Smooth muscle cell of trachea (primary cell): ENCODE measurements around the gene PF4V1. TPM values are rescaled to one million over a fixed set of nuclear protein-coding genes. Genes with fewer than 3 reads are reported as not detected.

Experiments used
- total RNA-seq: library from RNA; depleted of rRNA; stranded (reverse); fragments of >200 nt; gene quantifications from 2 replicates; pipeline ENCODE4 v1.2.1, GENCODE V29; 2014

Gene PF4V1, protein sequence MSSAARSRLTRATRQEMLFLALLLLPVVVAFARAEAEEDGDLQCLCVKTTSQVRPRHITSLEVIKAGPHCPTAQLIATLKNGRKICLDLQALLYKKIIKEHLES
- total RNA-seq, result 0.58 and 0.66 TPM in 2 replicates

DNA sequence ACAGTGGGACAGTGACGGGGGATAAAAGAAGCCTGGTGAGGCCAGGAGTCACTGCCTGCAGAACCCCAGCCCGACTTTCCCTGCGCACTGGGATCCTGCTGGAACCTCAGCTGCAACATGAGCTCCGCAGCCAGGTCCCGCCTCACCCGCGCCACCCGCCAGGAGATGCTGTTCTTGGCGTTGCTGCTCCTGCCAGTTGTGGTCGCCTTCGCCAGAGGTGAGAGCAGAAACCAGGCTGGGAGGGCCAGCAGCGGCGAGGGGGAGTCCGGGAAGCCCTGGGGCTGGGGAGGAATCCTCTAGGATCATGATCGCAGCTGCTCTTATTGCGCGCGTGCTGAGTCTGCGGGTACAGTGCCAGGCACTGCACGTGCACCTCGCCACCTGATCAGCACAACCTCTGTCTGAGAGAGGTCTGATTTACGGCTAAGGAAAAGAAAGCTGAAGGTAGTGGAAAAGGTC, at the start of gene PF4V1:
PF4V1 (plus strand) TSS at position 51 of the 459 bp plus-strand sequence; CDS start at position 118, 67 bp downstream.

DNA sequence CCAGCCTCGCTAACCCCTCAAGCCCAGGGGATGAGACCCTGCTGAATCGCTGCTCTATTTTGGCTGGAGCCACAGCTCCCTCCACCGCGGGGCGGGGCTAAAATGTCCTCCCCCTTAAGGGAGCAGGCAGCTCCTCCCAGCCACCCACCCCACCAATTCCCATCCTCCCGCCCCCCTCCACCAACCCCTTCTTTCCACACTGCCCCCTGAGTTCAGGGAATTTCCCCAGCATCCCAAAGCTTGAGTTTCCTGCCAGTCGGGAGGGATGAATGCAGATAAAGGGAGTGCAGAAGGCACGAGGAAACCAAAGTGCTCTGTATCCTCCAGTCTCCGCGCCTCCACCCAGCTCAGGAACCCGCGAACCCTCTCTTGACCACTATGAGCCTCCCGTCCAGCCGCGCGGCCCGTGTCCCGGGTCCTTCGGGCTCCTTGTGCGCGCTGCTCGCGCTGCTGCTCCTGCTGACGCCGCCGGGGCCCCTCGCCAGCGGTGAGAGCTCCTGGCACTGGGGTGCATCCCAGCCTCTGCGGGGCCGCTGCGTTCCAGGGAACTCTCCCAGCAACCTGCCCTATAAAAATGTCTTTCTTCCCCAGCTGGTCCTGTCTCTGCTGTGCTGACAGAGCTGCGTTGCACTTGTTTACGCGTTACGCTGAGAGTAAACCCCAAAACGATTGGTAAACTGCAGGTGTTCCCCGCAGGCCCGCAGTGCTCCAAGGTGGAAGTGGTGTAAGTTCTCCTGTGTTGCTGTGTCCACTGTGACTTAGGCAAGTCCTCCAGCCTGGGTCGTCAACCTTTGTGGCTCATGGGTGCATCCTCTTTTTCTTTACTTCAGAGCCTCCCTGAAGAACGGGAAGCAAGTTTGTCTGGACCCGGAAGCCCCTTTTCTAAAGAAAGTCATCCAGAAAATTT, 16.5 kb upstream of the PF4V1 start, which contains the start of gene CXCL6:
CXCL6 (plus strand) TSS at position 306 of the 907 bp plus-strand sequence; CDS start at position 379, 73 bp downstream.

DNA sequence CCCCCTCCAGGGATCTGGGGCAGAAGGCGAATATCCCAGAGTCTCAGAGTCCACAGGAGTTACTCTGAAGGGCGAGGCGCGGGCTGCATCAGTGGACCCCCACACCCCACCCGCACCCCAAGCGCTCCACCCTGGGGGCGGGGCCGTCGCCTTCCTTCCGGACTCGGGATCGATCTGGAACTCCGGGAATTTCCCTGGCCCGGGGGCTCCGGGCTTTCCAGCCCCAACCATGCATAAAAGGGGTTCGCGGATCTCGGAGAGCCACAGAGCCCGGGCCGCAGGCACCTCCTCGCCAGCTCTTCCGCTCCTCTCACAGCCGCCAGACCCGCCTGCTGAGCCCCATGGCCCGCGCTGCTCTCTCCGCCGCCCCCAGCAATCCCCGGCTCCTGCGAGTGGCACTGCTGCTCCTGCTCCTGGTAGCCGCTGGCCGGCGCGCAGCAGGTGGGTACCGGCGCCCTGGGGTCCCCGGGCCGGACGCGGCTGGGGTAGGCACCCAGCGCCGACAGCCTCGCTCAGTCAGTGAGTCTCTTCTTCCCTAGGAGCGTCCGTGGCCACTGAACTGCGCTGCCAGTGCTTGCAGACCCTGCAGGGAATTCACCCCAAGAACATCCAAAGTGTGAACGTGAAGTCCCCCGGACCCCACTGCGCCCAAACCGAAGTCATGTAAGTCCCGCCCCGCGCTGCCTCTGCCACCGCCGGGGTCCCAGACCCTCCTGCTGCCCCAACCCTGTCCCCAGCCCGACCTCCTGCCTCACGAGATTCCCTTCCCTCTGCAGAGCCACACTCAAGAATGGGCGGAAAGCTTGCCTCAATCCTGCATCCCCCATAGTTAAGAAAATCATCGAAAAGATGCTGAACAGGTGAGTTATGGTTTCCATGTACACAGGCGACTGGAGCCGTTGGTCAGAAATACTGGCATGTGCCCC, 16.3 kb downstream of the PF4V1 start, which contains the start of gene CXCL1:
CXCL1 (plus strand) TSS at position 264 of the 926 bp plus-strand sequence; CDS start at position 342, 78 bp downstream.

Other genes with a start within 250 kb of the PF4V1 start
- gene RASSF6, start 232.9 kb upstream of the PF4V1 start, total RNA-seq, result under 0.01 TPM in 2 replicates
- gene CXCL8, start 112.7 kb upstream of the PF4V1 start, total RNA-seq, result 0.58 and 6.3 TPM in 2 replicates
- 1.5 and 3.5 TPM in 2 replicates for gene CXCL6, start 16.6 kb upstream of the PF4V1 start, total RNA-seq
- gene CXCL1, start 16.1 kb downstream of the PF4V1 start, total RNA-seq, result 3.1 and 16.4 TPM in 2 replicates
- 0.58 TPM in 1 of 2 replicates, not detected in the other for gene PF4, start 128.7 kb downstream of the PF4V1 start, total RNA-seq
- not detected in 2 replicates for gene PPBP, start 134.9 kb downstream of the PF4V1 start, total RNA-seq
- gene CXCL5, start 145.4 kb downstream of the PF4V1 start, total RNA-seq, result 0.73 and 0.83 TPM in 2 replicates
- 1.5 and 10.6 TPM in 2 replicates for gene CXCL3, start 185.4 kb downstream of the PF4V1 start, total RNA-seq
- 1.3 and 8.3 TPM in 2 replicates for gene CXCL2, start 245.9 kb downstream of the PF4V1 start, total RNA-seq